K562 (cell line): ENCODE measurements around the gene FCER2. TPM values are rescaled to one million over a fixed set of nuclear protein-coding genes. Genes with fewer than 3 reads are reported as not detected.

ENCODE experiments used
- ATAC-seq: fragments of 200-7000 bp; cut with Tn5 transposase; 3 replicates; pipeline ENCODE4 v1.9.1; 2020; ENCODE audit warnings: moderate library complexity
- BruUV-seq: library from RNA; stranded (reverse); fragments of 400-500 nt; replicated peaks from 2 replicates; lab custom pipeline; 2021; lab: Mats Ljungman, UMichigan
- CTCF ChIA-PET: fragments of 300-600 bp; formaldehyde crosslinking; extraction: SDS; loops from one replicate; lab custom pipeline; 2021; ENCODE audit warnings: low intra/inter-chr PET ratio; lab: Yijun Ruan, JAX
- POLR2A ChIA-PET: fragments of 300-600, 350-650 bp; sonication (Branson Sonifier 250); formaldehyde crosslinking; extraction: SDS; loops from one replicate; lab custom pipeline; 2021; ENCODE audit warnings: antibody characterized with exemption, inconsistent platforms; lab: Yijun Ruan, JAX
- DNase-seq, 4 experiments: peaks; one replicate each; pipeline versions ENCODE4 v3.0.0 to v3.0.0-alpha.2; 2011 to 2018; ENCODE audit warnings: low spot score in 3 of 4, mixed read lengths in 3 of 4; ENCODE audit errors: extremely low read depth in 1 of 4
- FAIRE-seq: peaks from 2 replicates; lab custom pipeline; 2011; peaks lifted over from hg19 to GRCh38; lab: Jason Lieb, UNC
- H2AFZ ChIP-seq: 2 replicates; pipeline ENCODE4 v1.6.0; 2011; ENCODE audit warnings: low read depth, low read length, control low read depth, inconsistent platforms
- H3K27ac ChIP-seq: fragments of 200-600 bp; 3 replicates; pipeline ENCODE4 v1.8.0; 2011; ENCODE audit warnings: low read depth, mild to moderate bottlenecking, control low read depth, inconsistent platforms, low read length, moderate library complexity, mixed read lengths; ENCODE audit errors: extremely low read depth
- H3K27me3 ChIP-seq, 2 experiments: fragments of 300-600 bp in 1 of 2; 2 replicates in 1 of 2; 3 replicates in 1 of 2; pipeline versions ENCODE4 v1.6.0 to v1.8.0; 2011; ENCODE audit warnings: inconsistent platforms in 2 of 2, low read length in 2 of 2, mild to moderate bottlenecking in 1 of 2, mixed read lengths in 1 of 2, moderate library complexity in 1 of 2; ENCODE audit not compliant: control insufficient read depth in 2 of 2, insufficient read depth in 2 of 2
- H3K36me3 ChIP-seq: fragments of 300-600 bp; 3 replicates; pipeline ENCODE4 v1.8.0; 2011; ENCODE audit warnings: mild to moderate bottlenecking, low read length, inconsistent platforms; ENCODE audit not compliant: control insufficient read depth, insufficient read depth
- H3K4me1 ChIP-seq, 2 experiments: fragments of 200-600 bp in 1 of 2; replicated peaks in 1 of 2; 2 replicates in 1 of 2; 3 replicates in 1 of 2; pipeline versions ENCODE4 v1.5.1 to v1.8.0; 2011; ENCODE audit warnings: inconsistent platforms in 2 of 2, low read length in 2 of 2, mild to moderate bottlenecking in 1 of 2, mixed read lengths in 1 of 2, moderate library complexity in 1 of 2; ENCODE audit not compliant: control insufficient read depth in 2 of 2, insufficient read depth in 2 of 2
- H3K4me2 ChIP-seq: 2 replicates; pipeline ENCODE4 v1.6.1; 2011; ENCODE audit warnings: low read length, control low read depth, inconsistent platforms, mixed read lengths; ENCODE audit not compliant: insufficient read depth
- H3K4me3 ChIP-seq: fragments of 200-600 bp; sonication (generic), shearing (Covaris generic); 2 replicates; pipeline ENCODE4 v1.5.1; 2016; ENCODE audit warnings: control low read depth, inconsistent platforms
- H3K79me2 ChIP-seq: fragments of 200-600 bp; 3 replicates; pipeline ENCODE4 v1.8.0; 2011; ENCODE audit warnings: low read length, inconsistent platforms; ENCODE audit not compliant: control insufficient read depth, insufficient read depth
- H3K9ac ChIP-seq, 2 experiments: 2 replicates each; pipeline versions ENCODE4 v1.6.0 to v1.6.1; 2011; ENCODE audit warnings: low read depth in 2 of 2, low read length in 2 of 2, control low read depth in 1 of 2, inconsistent platforms in 1 of 2, mild to moderate bottlenecking in 1 of 2, mixed read lengths in 1 of 2; ENCODE audit not compliant: insufficient read depth in 1 of 2
- H3K9me1 ChIP-seq: one replicate; pipeline ENCODE4 v1.6.0; 2011; ENCODE audit warnings: inconsistent platforms, mild to moderate bottlenecking, low read length, moderate library complexity; ENCODE audit not compliant: control insufficient read depth, insufficient read depth
- H3K9me3 ChIP-seq: replicated peaks from 2 replicates; pipeline ENCODE4 v1.5.1; 2011; ENCODE audit warnings: low read depth, low read length, inconsistent platforms; ENCODE audit not compliant: control insufficient read depth, insufficient read depth
- H4K20me1 ChIP-seq: replicated peaks from 2 replicates; pipeline ENCODE4 v1.6.1; 2011; ENCODE audit warnings: low read length, inconsistent platforms, mixed read lengths; ENCODE audit not compliant: control insufficient read depth, insufficient read depth
- BCL6 ChIP-seq: fragments of 250-450 bp; sonication (Bioruptor Pico); IDR thresholded peaks from 2 replicates; pipeline ENCODE4 v1.4.0; 2020
- BCLAF1 ChIP-seq, 2 experiments: fragments of 450-650 bp in 1 of 2; IDR thresholded peaks; 2 replicates each; pipeline ENCODE4 v1.6.1; 2011 to 2017; ENCODE audit warnings: low read depth in 2 of 2, antibody characterized with exemption in 1 of 2, borderline replicate concordance in 1 of 2, low read length in 1 of 2, mild to moderate bottlenecking in 1 of 2, mixed read lengths in 1 of 2; ENCODE audit not compliant: control insufficient read depth in 1 of 2
- EP300 ChIP-seq: IDR thresholded peaks from 2 replicates; pipeline ENCODE4 v1.6.1; 2012; ENCODE audit warnings: low read length, improper control_type of control experiment
- EZH2 ChIP-seq: IDR thresholded peaks from 2 replicates; pipeline ENCODE4 v1.6.1; 2012; ENCODE audit warnings: low read depth, mild to moderate bottlenecking, inconsistent platforms, low read length, borderline replicate concordance
- FOXK1 ChIP-seq: sonication (generic); formaldehyde crosslinking; IDR thresholded peaks from 2 replicates; pipeline ENCODE4 v1.8.0; 2022; ENCODE audit warnings: missing genetic modification reagents, mild to moderate bottlenecking, borderline replicate concordance
- HMGXB4 ChIP-seq: sonication (generic); formaldehyde crosslinking; IDR thresholded peaks from 2 replicates; pipeline ENCODE4 v1.8.1; 2023; ENCODE audit warnings: mild to moderate bottlenecking, missing genetic modification reagents
- NR2F6 ChIP-seq: fragments of 450-650 bp; formaldehyde crosslinking; IDR thresholded peaks from 2 replicates; pipeline ENCODE4 v1.4.0; 2020; ENCODE audit warnings: mild to moderate bottlenecking
- TFE3 ChIP-seq: fragments of 450-650 bp; formaldehyde crosslinking; IDR thresholded peaks from 2 replicates; pipeline ENCODE4 v1.4.0; 2020; ENCODE audit warnings: mild to moderate bottlenecking, mixed read lengths
- TRIM28 ChIP-seq: fragments of 450-650 bp; IDR thresholded peaks from 2 replicates; pipeline ENCODE4 v1.6.1; 2017
- TSC22D4 ChIP-seq: fragments of 450-650 bp; IDR thresholded peaks from 2 replicates; pipeline ENCODE4 v1.6.1; 2016; ENCODE audit warnings: missing genetic modification characterization, missing biosample characterization, control low read depth
- ZBED1 ChIP-seq: IDR thresholded peaks from 2 replicates; pipeline ENCODE4 v1.6.1; 2014
- ZNF121 ChIP-seq: sonication (generic); formaldehyde crosslinking; conservative IDR thresholded peaks from 2 replicates; pipeline ENCODE4 v1.8.0; 2022; ENCODE audit warnings: missing genetic modification reagents
- ZNF133 ChIP-seq: fragments of 250-450 bp; sonication (Bioruptor Pico); IDR thresholded peaks from 2 replicates; pipeline ENCODE4 v1.4.0; 2020; ENCODE audit warnings: mild to moderate bottlenecking
- ZNF707 ChIP-seq: fragments of 250-450 bp; sonication (Bioruptor Pico); conservative IDR thresholded peaks from 2 replicates; pipeline ENCODE4 v1.8.0; 2022; ENCODE audit warnings: inconsistent platforms, mild to moderate bottlenecking, moderate library complexity
- WGBS: fragments of 100-300 bp; shearing (Covaris generic); methylation state at CpG from one replicate; pipeline ENCODE4 v1.1.6; 2016; ENCODE audit warnings: low coverage, mixed read lengths; ENCODE audit not compliant: insufficient coverage; ENCODE audit errors: missing lambda C conversion rate; 5-methylcytosine and 5-hydroxymethylcytosine counted together
- in situ Hi-C: fragments of 300-500 bp; cut with MboI; formaldehyde crosslinking; loops from 4 replicates; pipeline ENCODE4 v1.15.0; 2018; ENCODE audit warnings: inconsistent platforms, mixed read lengths
- intact Hi-C: fragments of 100-400 bp; cut with micrococcal nuclease; formaldehyde crosslinking; loops from 2 replicates; pipeline ENCODE4 v1.14.2; 2022
- polyA plus RNA-seq, 8 experiments: library from polyadenylated mRNA; depleted of rRNA in 4 of 8; stranded (reverse) in 5 of 8; unstranded in 3 of 8; fragments of >200 nt; fragmentation: Nextera tagmentation in 2 of 8; fragmentation: Illumina TruSeq in 1 of 8; extraction: Ambion mirVana in 2 of 8; extraction: Trizol in 1 of 8; gene quantifications; 2 replicates each; pipeline versions ENCODE4 v1.2.1 to v1.2.3, GENCODE V29; 2011 to 2014; ENCODE audit warnings: inconsistent platforms in 1 of 8, missing spikeins in 1 of 8
- total RNA-seq, 7 experiments: library from RNA; depleted of rRNA in 6 of 7; stranded (reverse); fragments of >200 nt in 6 of 7; fragmentation: Illumina TruSeq in 2 of 7; extraction: Trizol in 2 of 7; gene quantifications; 2 replicates each; pipeline versions ENCODE4 v1.2.1 to v1.2.3, GENCODE V29; 2011 to 2021; ENCODE audit warnings: low replicate concordance in 1 of 7
- TF ChIP-seq, protein P1 (sequence below): fragments of 450-650 bp; formaldehyde crosslinking; IDR thresholded peaks from 2 replicates; pipeline ENCODE4 v1.4.0; 2020; ENCODE audit warnings: mild to moderate bottlenecking, moderate library complexity

FCER2 gene
- total and polyA plus RNA-seq, 9 of the 15 experiments (the other 6 are each of a cell fraction or from before 2014, with no cell fraction given) = 0.11 TPM; not detected in 8

DNA sequence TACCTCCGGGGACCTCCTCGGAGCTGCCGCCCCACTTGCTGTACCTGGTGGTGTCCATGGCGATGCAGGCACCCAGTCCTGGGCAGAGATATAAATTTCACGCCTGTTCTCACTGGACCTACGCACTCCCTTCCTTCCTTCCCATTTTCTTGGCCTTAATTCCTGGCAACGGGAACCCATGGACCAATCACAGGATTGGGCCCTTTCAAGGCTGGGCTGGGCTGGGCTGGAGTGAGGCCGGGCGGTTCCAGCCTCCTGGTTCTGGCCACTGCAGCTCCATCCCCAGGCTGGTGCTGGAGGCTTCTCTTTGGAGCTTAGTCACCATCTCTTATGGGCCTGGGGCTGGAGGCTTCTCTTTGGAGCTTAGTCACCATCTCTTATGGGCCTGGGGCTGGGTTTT lies 30.1 kb upstream of the FCER2 start, which contains the start of gene CLEC4G:
Gene CLEC4G, minus strand, starts transcription at position 66 of the 400 bp plus-strand sequence. Its CDS starts 8 bp downstream, at position 58.
- Histone ChIP-seq H3K4me2 (no peak within 1 kb of the TSS), H3K9me3 (no peaks in the 10 kb centered on the region), H3K4me1 (peaks cover 0 to 20% of the 10 kb centered on the region in 2 experiments; a peak in 2 of 5 replicates), H3K4me3 (no peak within 1 kb of the TSS), H3K9ac (no peak within 1 kb of the TSS), H3K36me3 (no peaks in the 10 kb centered on the region), H2AFZ (no peak within 1 kb of the TSS), H3K27ac (no peak within 1 kb of the TSS), H3K27me3 (peaks cover 10 to 46% of the 10 kb centered on the region in 2 experiments; a peak in 4 of 5 replicates), H4K20me1 (0 out of 2 replicates have a peak, but pooled peaks cover 3% of the 10 kb centered on the region), H3K9me1 (no peaks in the 10 kb centered on the region), H3K79me2 (no peaks in the 10 kb centered on the region)
- CTCF ChIA-PET = no interaction called here
- DNase-seq (no peak), FAIRE-seq (no peak), ATAC-seq (no peak)
- in situ Hi-C loops (no loop called here), intact Hi-C loops (no loop called here)
- WGBS = 2% methylated on average over 8 of the region's 9 CpGs
- POLR2A ChIA-PET = interaction anchor here (0.7 kb wide), 1 partner anchor 9 kb away, joined by 3 read pairs; no protein-coding TSS in a partner anchor
- BruUV-seq = no TSS peak
- TF ChIP-seq, protein P1, sequence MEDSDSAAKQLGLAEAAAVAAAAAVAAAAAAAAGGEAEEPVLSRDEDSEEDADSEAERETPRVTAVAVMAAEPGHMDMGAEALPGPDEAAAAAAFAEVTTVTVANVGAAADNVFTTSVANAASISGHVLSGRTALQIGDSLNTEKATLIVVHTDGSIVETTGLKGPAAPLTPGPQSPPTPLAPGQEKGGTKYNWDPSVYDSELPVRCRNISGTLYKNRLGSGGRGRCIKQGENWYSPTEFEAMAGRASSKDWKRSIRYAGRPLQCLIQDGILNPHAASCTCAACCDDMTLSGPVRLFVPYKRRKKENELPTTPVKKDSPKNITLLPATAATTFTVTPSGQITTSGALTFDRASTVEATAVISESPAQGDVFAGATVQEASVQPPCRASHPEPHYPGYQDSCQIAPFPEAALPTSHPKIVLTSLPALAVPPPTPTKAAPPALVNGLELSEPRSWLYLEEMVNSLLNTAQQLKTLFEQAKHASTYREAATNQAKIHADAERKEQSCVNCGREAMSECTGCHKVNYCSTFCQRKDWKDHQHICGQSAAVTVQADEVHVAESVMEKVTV (CRISPR knock-in tag) = no peak
- no peak for TF ChIP-seq EP300
- TF ChIP-seq EZH2 = no peak
- TF ChIP-seq ZNF707 (CRISPR knock-in tag) = no peak
- no peak for TF ChIP-seq ZNF133
- no peak for TF ChIP-seq BCL6
- TF ChIP-seq ZNF121 (CRISPR knock-in tag) = no peak
- no peak for TF ChIP-seq TFE3 (CRISPR knock-in tag)
- no peak for TF ChIP-seq BCLAF1 (IDR thresholded peaks at IDR 0.05; ENCODE audit: borderline replicate concordance in 1 of 2, control insufficient read depth in 1 of 2, low read depth in 2 of 2, low read length in 1 of 2)
- TF ChIP-seq NR2F6 (CRISPR knock-in tag) = no peak
- TF ChIP-seq ZBED1 = no peak
- TF ChIP-seq HMGXB4 = no peak
- no peak for TF ChIP-seq TRIM28
- TF ChIP-seq FOXK1 (CRISPR knock-in tag) = no peak
- no peak for TF ChIP-seq TSC22D4 (tag)
